Calu3 (cell line): ENCODE results near the gene PPP2R2C. TPM values are rescaled to one million over a fixed set of nuclear protein-coding genes. Genes with fewer than 3 reads are reported as not detected.

Experiments
- BruUV-seq: library from RNA; stranded (reverse); fragments of 400-500 nt; replicated peaks from 2 replicates; lab custom pipeline; 2021; lab: Mats Ljungman, UMichigan
- CTCF ChIA-PET: fragments of 300-600 bp; sonication (Branson Sonifier 250); formaldehyde crosslinking; loops from one replicate; lab custom pipeline; 2022; ENCODE audit warnings: antibody characterized with exemption; lab: Charles Lee
- DNase-seq: peaks from one replicate; pipeline ENCODE4 v3.0.0; 2022
- H3K27ac Mint-ChIP-seq: one replicate; pipeline ENCODE4 v1.8.0; 2022; ENCODE audit warnings: mixed read lengths; ENCODE audit not compliant: unreplicated experiment
- H3K27me3 Mint-ChIP-seq: one replicate; pipeline ENCODE4 v1.8.0; 2022; ENCODE audit warnings: mixed read lengths; ENCODE audit not compliant: unreplicated experiment
- H3K36me3 Mint-ChIP-seq: one replicate; pipeline ENCODE4 v1.8.0; 2022; ENCODE audit warnings: mild to moderate bottlenecking, moderate library complexity, mixed read lengths; ENCODE audit not compliant: insufficient read depth, unreplicated experiment
- H3K4me1 Mint-ChIP-seq: one replicate; pipeline ENCODE4 v1.8.0; 2022; ENCODE audit warnings: mild to moderate bottlenecking, low read depth, mixed read lengths; ENCODE audit not compliant: unreplicated experiment
- H3K4me3 Mint-ChIP-seq: one replicate; pipeline ENCODE4 v1.8.0; 2022; ENCODE audit warnings: mild to moderate bottlenecking, low read depth, moderate library complexity, mixed read lengths; ENCODE audit not compliant: unreplicated experiment
- H3K9me3 Mint-ChIP-seq: one replicate; pipeline ENCODE4 v1.8.0; 2022; ENCODE audit warnings: low read depth, mixed read lengths; ENCODE audit not compliant: unreplicated experiment
- intact Hi-C: fragments of 100-400 bp; cut with micrococcal nuclease; formaldehyde crosslinking; loops from one replicate; pipeline ENCODE4 v1.10.0; 2022; ENCODE audit not compliant: unreplicated experiment
- total RNA-seq: library from RNA; stranded (reverse); gene quantifications from 2 replicates; pipeline ENCODE4 v1.2.3, GENCODE V29; 2022
- TF ChIP-seq, protein P1 (sequence below): fragments of 200-600 bp; IDR thresholded peaks from one replicate; pipeline ENCODE4 v1.8.0; 2022; ENCODE audit warnings: antibody characterized with exemption; ENCODE audit not compliant: unreplicated experiment

The PPP2R2C gene
- total RNA-seq, 1 experiment from 2014 or later, result 9.4 TPM

DNA sequence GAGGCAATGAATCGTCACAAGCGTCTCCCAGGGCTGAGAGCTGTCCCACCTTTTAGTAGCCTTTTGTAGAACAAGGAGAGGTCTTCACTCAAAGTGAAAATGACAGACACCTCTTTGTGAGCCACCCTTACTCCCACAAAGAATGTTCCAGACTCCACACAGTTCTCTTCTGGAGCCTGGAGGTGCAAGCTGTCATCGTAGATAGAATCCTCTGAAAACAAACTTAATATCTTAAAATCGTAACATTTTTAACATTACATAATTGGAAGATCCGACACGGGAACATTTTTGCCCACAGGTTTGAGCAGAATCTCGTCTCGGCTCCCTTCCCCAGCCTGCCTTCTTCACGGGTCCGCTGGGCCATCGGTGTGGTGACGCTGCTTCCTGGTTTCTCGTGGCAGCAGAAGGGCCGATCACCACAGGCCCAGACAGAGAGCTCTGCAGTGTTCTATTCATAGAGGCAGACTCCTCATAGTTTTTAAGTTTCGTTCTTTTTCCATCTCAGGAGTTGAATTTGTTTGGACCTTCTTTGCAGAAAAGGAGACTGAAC lies 175.1 kb downstream of the PPP2R2C start:
- no peaks in the 10 kb centered on the region for H3K9me3 Mint-ChIP-seq
- TF ChIP-seq, protein P1, sequence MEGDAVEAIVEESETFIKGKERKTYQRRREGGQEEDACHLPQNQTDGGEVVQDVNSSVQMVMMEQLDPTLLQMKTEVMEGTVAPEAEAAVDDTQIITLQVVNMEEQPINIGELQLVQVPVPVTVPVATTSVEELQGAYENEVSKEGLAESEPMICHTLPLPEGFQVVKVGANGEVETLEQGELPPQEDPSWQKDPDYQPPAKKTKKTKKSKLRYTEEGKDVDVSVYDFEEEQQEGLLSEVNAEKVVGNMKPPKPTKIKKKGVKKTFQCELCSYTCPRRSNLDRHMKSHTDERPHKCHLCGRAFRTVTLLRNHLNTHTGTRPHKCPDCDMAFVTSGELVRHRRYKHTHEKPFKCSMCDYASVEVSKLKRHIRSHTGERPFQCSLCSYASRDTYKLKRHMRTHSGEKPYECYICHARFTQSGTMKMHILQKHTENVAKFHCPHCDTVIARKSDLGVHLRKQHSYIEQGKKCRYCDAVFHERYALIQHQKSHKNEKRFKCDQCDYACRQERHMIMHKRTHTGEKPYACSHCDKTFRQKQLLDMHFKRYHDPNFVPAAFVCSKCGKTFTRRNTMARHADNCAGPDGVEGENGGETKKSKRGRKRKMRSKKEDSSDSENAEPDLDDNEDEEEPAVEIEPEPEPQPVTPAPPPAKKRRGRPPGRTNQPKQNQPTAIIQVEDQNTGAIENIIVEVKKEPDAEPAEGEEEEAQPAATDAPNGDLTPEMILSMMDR, result no peak
- no TSS peak for BruUV-seq
- H3K27ac Mint-ChIP-seq, result no peak overlapping the region
- no peaks in the 10 kb centered on the region for H3K27me3 Mint-ChIP-seq
- no peaks in the 10 kb centered on the region for H3K4me1 Mint-ChIP-seq
- no peak overlapping the region for H3K4me3 Mint-ChIP-seq
- H3K36me3 Mint-ChIP-seq, result peaks cover 3% of the 10 kb centered on the region
- CTCF ChIA-PET, result no interaction called here
- DNase-seq, result no peak
- intact Hi-C loops, result no loop called here

DNA sequence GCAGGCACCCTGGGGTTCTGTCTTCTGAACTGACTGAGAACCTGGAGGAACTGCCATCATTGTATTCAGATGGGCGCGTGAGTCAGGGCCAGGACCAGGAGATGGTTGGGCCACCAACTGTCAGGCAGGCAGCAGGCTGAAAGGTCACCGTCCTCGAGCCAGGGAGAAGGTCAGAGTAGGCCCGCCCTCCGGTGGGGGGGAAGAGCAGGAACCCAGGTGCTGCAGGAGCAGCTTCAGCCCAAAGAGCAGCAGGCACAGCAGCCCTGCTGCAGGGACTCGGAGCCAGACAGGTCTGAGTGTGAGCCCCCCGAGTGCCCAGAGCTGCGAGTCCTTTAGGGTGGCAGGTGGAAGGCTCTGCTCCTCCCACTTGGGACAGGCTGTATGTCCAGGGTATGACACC lies 176.4 kb downstream of the PPP2R2C start:
- no TSS peak for BruUV-seq
- Mint-ChIP-seq H3K4me1 (no peaks in the 10 kb centered on the region), H3K27ac (no peak overlapping the region), H3K4me3 (no peak overlapping the region), H3K27me3 (no peaks in the 10 kb centered on the region), H3K9me3 (no peaks in the 10 kb centered on the region), H3K36me3 (peaks cover 8% of the 10 kb centered on the region)
- CTCF ChIA-PET, result no interaction called here
- TF ChIP-seq, protein P1, result no peak
- DNase-seq, result no peak
- intact Hi-C loops, result no loop called here

DNA sequence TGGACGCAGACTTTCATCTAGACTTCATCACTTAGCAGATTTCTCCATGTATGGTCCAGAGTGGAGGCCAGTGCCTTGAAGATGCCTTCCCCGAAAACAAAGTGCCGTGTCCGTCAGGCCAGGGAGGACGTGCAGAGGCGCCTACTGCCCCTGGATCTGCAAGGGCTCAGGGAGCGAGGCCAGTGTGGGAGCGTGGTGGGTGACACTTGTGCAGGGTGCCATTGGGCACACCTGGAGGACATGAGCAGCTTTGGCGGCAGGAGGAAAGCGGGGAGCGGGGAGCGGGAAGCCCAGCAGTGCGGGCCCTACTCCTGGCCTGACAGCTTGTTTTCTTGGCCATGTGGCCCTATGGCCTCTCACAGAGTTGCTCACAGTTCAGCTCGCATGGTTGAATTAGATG lies 176.9 kb downstream of the PPP2R2C start:
- no peaks in the 10 kb centered on the region for H3K4me1 Mint-ChIP-seq
- intact Hi-C loops, result no loop called here
- DNase-seq, result no peak
- CTCF ChIA-PET, result no interaction called here
- H3K27ac Mint-ChIP-seq, result no peak overlapping the region
- H3K9me3 Mint-ChIP-seq, result no peaks in the 10 kb centered on the region
- H3K4me3 Mint-ChIP-seq, result no peak overlapping the region
- BruUV-seq, result no TSS peak
- no peaks in the 10 kb centered on the region for H3K27me3 Mint-ChIP-seq
- TF ChIP-seq, protein P1, result no peak
- peaks cover 8% of the 10 kb centered on the region for H3K36me3 Mint-ChIP-seq

DNA sequence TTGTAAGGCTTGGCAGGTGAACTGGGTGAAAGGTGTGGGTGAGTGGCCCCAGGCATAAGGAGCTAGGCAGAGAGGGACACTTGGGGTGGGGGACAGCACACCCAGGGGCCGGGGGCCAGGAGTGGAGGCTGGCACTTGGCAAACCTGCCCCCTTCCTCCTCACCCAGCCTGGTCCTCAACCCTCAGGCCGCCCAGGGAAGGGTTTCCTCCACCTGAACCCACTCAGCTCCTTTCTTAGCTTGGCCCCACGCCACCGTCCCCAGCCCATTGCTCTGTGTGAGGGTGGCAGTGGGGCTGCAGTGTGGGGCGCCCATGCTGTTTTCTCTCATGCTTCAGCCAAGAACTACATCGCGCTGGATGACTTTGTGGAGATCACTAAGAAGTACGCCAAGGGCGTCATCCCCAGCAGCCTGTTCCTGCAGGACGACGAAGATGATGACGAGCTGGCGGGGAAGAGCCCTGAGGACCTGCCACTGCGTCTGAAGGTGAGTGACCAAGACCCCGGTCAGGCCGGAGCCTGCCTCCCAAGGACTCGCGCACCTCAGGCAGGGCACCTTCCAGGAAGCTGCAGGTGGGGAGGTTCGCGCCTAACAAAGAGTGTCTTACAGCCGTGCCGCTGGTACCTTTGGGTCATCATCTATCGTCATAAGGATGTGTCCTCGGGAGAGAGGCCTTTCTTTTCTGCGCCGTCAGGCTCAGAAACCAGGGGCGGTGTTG lies 177.6 kb downstream of the PPP2R2C start:
- Mint-ChIP-seq H3K27me3 (no peaks in the 10 kb centered on the region), H3K36me3 (peaks cover 8% of the 10 kb centered on the region), H3K9me3 (no peaks in the 10 kb centered on the region), H3K27ac (no peak overlapping the region), H3K4me3 (no peak overlapping the region), H3K4me1 (no peaks in the 10 kb centered on the region)
- DNase-seq, result no peak
- intact Hi-C loops, result no loop called here
- no TSS peak for BruUV-seq
- CTCF ChIA-PET, result no interaction called here
- TF ChIP-seq, protein P1, result no peak
